Choroid plexus epithelial cell (primary cell): Measurements from ENCODE around the gene PRKCA.

Experiments
- DNase-seq: peaks from one replicate; pipeline ENCODE4 v3.0.0-alpha.2; 2010; ENCODE audit warnings: low read depth
- H3K4me3 ChIP-seq: 2 replicates; pipeline ENCODE4 v1.5.1; 2011; ENCODE audit warnings: low read depth, mild to moderate bottlenecking, control low read depth, low read length, moderate library complexity
- CTCF ChIP-seq: conservative IDR thresholded peaks from 2 replicates; pipeline ENCODE4 v1.5.1; 2011; ENCODE audit warnings: low read depth, mild to moderate bottlenecking, control low read depth, inconsistent platforms, low read length, moderate library complexity

Gene PRKCA

DNA sequence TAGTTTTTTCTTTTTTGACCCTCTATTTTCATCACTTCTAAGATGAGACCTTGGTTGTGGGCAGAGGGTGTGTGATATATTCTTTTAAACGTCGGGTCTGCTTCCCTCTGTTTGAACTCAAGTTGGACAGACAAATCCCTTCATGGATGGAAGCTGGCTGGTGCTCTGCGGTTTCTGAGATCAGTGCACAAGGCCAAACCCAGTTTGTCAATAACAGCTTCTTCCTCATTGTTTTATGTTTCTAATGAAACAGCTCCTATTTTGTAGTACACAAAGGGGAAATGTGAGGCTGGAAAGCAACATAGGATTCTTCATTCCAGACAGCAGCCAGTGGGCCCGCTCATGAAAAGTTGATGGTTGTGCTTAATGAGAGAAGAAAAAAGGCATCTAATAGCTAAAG is 159.6 kb downstream of the PRKCA start:
- H3K4me3 ChIP-seq = no peak overlapping the region
- TF ChIP-seq CTCF = no peak
- no peak for DNase-seq

- no peak for DNase-seq
- TF ChIP-seq CTCF = no peak
- no peak overlapping the region for H3K4me3 ChIP-seq
Measured at GRCh38 chr17:66464921-66465320, 162.5 kb downstream of the PRKCA start.

- DNase-seq = no peak
- H3K4me3 ChIP-seq = no peak overlapping the region
- TF ChIP-seq CTCF = no peak
Measured at GRCh38 chr17:66465701-66466100, 163.3 kb downstream of the PRKCA start.

DNA sequence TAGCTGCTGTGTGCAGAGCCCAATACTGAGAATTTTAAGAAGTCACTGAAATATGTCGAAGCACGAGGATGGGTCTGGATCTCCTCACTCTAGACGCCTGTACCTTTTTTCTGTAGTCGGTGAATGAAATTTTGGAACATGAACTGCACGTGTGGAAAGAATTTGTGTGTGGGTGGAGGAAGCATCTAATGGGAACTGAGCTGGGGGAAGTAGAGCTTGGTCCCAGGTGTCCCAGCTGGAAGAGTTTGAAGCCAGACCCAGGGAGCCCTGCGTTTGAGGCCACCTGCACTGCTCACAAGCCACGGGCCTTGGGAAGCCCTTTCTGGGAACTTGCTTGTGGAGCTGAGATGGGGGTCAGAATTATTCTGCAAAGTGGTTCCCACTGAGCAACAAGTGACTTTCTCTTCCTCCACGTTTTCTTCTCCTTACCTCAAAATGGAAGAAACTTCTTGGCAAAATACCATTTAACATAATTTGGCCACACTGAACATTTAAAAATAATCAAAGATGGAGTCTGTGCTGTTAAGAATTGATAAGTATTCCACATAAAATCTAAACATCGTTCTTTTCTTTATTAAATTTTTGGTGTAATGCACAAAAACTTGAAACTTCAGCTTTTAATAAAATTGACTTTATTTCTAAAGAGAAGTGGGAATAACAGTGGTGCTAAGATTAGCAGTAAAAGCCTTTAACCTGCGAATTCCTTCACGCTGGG is 163.8 kb downstream of the PRKCA start:
- no peak for DNase-seq
- no peak for TF ChIP-seq CTCF
- H3K4me3 ChIP-seq = no peak overlapping the region

DNA sequence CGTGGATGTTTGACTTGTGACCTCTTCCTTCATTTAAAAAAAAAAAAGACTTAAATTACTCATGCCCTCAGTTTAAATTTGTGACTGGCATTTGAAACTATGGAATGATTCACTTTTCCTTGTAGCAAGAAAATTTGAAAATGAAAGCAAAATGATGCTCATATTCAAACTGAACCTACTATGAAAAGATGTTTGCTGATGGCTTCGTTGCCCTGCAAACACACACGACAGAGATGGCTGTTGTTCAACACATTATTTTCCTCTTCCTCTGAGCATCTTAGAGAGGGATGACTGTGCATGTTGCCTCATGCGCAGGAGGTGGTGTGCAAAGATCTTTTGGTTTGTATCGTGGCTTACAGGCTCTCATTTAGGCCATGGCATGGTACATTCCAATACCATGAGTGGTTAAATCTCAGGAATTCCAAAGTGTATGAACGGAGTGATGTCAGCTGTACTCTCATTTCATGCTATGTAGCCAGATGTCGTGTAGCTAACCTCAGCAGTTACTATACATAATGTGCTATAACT is 164.5 kb downstream of the PRKCA start:
- DNase-seq = peak; percentile 99
- H3K4me3 ChIP-seq = no peak overlapping the region
- TF ChIP-seq CTCF = no peak

DNA sequence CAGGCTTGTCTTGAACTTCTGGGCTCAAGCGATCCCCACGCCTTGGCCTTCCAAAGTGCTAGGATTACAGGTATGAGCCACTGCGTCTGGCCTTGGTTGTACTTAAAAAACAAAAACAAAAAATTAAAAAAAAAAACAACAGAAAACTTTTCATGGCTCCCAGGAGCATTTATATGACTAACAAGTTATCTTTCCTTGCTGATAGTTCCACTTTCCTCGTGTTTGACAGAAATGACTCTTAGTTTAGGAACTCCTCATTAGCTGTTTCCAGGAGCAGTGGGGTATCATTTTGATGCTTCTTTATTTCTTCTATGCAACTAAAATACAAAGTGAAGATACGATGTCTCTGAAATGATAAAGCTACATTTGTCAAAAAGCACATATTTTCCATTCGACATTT is 165.4 kb downstream of the PRKCA start:
- TF ChIP-seq CTCF = no peak
- DNase-seq = no peak

DNA sequence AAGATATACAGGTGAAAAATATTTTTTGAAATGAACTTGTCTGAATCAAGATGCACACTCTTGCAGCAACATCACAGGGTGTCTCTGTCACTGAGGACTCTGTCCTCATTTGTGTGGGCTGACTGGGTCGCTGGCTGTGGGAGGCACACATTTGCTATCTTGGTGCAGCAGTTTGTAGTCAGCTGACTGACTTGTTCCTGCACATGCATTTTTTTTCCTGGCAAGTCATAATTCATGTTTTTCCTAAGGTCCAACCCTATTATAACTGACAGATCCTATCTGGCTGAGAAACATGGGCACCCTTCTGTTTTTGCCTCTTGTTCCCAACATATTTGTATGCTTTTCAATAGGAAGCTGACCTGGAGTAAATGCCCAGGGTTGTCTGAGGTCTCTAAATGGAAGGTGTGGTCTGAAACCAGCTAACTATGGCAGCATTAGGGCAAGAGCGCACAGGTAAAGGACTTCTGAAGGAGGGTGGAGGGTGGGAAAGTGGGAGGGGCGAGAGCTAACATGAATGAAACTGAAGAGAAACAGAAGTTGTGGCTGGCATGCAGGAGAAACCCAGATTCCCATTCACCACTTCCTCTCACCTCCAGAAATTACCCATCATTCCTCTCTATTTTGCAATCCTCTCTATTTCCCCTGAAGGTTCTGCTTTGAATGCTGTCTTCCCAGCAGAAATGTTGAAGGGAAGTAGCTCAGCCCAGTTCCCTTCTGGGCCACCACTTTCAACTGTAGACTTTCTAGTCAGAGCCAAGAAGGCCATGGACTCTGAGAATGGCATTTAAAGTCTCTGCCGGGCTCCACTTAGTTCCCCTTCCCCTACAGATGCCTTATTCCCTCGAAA is 166.1 kb downstream of the PRKCA start:
- no peak overlapping the region for H3K4me3 ChIP-seq
- no peak for TF ChIP-seq CTCF
- peak; percentile 54 for DNase-seq

More for the DNA sequence above, 165.4 kb downstream of the PRKCA start:
- no peak overlapping the region for H3K4me3 ChIP-seq
